Effector memory CD4-positive, alpha-beta T cell (primary cell): ENCODE data around the gene PTGS1.
"Not testable (repeated sequence)": the region's sequence is repeated elsewhere in the genome, so short reads cannot be mapped to it uniquely, and the experiment has no call there.

Experiments
- DNase-seq, 3 donors: peaks; one replicate each; pipeline ENCODE4 v3.0.0-alpha.2; 2020
- H3K27ac ChIP-seq: 2 replicates; pipeline ENCODE4 v1.7.0; 2013; ENCODE audit warnings: mild to moderate bottlenecking, low read length, moderate library complexity; ENCODE audit not compliant: insufficient read depth, poor library complexity, severe bottlenecking
- H3K27me3 ChIP-seq: replicated peaks from 2 replicates; pipeline ENCODE4 v1.7.0; 2013; ENCODE audit warnings: mild to moderate bottlenecking, low read length; ENCODE audit not compliant: insufficient read depth, control insufficient read depth, poor library complexity, severe bottlenecking
- H3K36me3 ChIP-seq: 2 replicates; pipeline ENCODE4 v1.7.0; 2013; ENCODE audit warnings: mild to moderate bottlenecking, low read length, moderate library complexity; ENCODE audit not compliant: control insufficient read depth, insufficient read depth
- H3K4me1 ChIP-seq: 2 replicates; pipeline ENCODE4 v1.7.0; 2013; ENCODE audit warnings: low read length, mild to moderate bottlenecking; ENCODE audit not compliant: control insufficient read depth, insufficient read depth, poor library complexity, severe bottlenecking
- H3K4me3 ChIP-seq: 2 replicates; pipeline ENCODE4 v1.7.0; 2013; ENCODE audit warnings: low read length, low read depth, mild to moderate bottlenecking; ENCODE audit not compliant: insufficient read depth, poor library complexity, severe bottlenecking
- H3K9me3 ChIP-seq: 2 replicates; pipeline ENCODE4 v1.7.0; 2013; ENCODE audit warnings: mild to moderate bottlenecking, low read length, moderate library complexity; ENCODE audit not compliant: control insufficient read depth

PTGS1 gene

GRCh38 chr9:122394265-122395125, 23.7 kb downstream of the PTGS1 start:
- Histone ChIP-seq H3K9me3 (no peaks in the 10 kb centered on the region), H3K4me1 (no peaks in the 10 kb centered on the region), H3K27me3 (no peaks in the 10 kb centered on the region), H3K4me3 (no peak overlapping the region), H3K27ac (no peak overlapping the region), H3K36me3 (no peaks in the 10 kb centered on the region)
- DNase-seq = no peak

- Histone ChIP-seq H3K4me1 (no peaks in the 10 kb centered on the region), H3K27ac (no peak overlapping the region), H3K4me3 (no peak overlapping the region), H3K36me3 (no peaks in the 10 kb centered on the region), H3K27me3 (no peaks in the 10 kb centered on the region), H3K9me3 (no peaks in the 10 kb centered on the region)
- DNase-seq = no peak
Observed at GRCh38 chr9:122396614-122397148, 25.9 kb downstream of the PTGS1 start.

GRCh38 chr9:122397749-122398148, 26.9 kb downstream of the PTGS1 start:
- Histone ChIP-seq H3K4me1 (no peaks in the 10 kb centered on the region), H3K27me3 (no peaks in the 10 kb centered on the region), H3K36me3 (no peaks in the 10 kb centered on the region), H3K4me3 (no peak overlapping the region), H3K9me3 (no peaks in the 10 kb centered on the region), H3K27ac (no peak overlapping the region)
- DNase-seq = no peak

- DNase-seq = no peak
- no peaks in the 10 kb centered on the region for H3K4me1 ChIP-seq
- H3K27me3 ChIP-seq = no peaks in the 10 kb centered on the region
- no peak overlapping the region for H3K4me3 ChIP-seq
- H3K36me3 ChIP-seq = no peaks in the 10 kb centered on the region
- H3K9me3 ChIP-seq = no peaks in the 10 kb centered on the region
- no peak overlapping the region for H3K27ac ChIP-seq
Observed at GRCh38 chr9:122398371-122398924, 27.6 kb downstream of the PTGS1 start.

- no peaks in the 10 kb centered on the region for H3K27me3 ChIP-seq
- no peaks in the 10 kb centered on the region for H3K4me1 ChIP-seq
- no peak for DNase-seq
- no peak overlapping the region for H3K27ac ChIP-seq
- no peak overlapping the region for H3K4me3 ChIP-seq
- H3K9me3 ChIP-seq = no peaks in the 10 kb centered on the region
- no peaks in the 10 kb centered on the region for H3K36me3 ChIP-seq
Observed at GRCh38 chr9:122401896-122402295, 31.1 kb downstream of the PTGS1 start.

- Histone ChIP-seq H3K36me3 (no peaks in the 10 kb centered on the region), H3K27ac (no peak overlapping the region), H3K4me3 (no peak overlapping the region), H3K27me3 (no peaks in the 10 kb centered on the region), H3K9me3 (no peaks in the 10 kb centered on the region), H3K4me1 (no peaks in the 10 kb centered on the region)
- no peak for DNase-seq
Observed at GRCh38 chr9:122402403-122402871, 31.6 kb downstream of the PTGS1 start.

GRCh38 chr9:122402874-122403273, 32.0 kb downstream of the PTGS1 start:
- Histone ChIP-seq H3K4me3 (no peak overlapping the region), H3K36me3 (no peaks in the 10 kb centered on the region), H3K27me3 (no peaks in the 10 kb centered on the region), H3K27ac (no peak overlapping the region), H3K9me3 (no peaks in the 10 kb centered on the region), H3K4me1 (no peaks in the 10 kb centered on the region)
- no peak for DNase-seq

- Histone ChIP-seq H3K36me3 (no peaks in the 10 kb centered on the region), H3K27ac (no peak overlapping the region), H3K4me3 (no peak overlapping the region), H3K9me3 (no peaks in the 10 kb centered on the region), H3K27me3 (no peaks in the 10 kb centered on the region), H3K4me1 (no peaks in the 10 kb centered on the region)
- DNase-seq = no peak
Observed at GRCh38 chr9:122403381-122404000, 32.7 kb downstream of the PTGS1 start.

GRCh38 chr9:122405304-122406069, 34.7 kb downstream of the PTGS1 start:
- H3K27ac ChIP-seq, H3K4me1 ChIP-seq, H3K4me3 ChIP-seq, DNase-seq, H3K27me3 ChIP-seq, H3K9me3 ChIP-seq, H3K36me3 ChIP-seq: not testable (repeated sequence)
